ENCODE results near the gene TMEM63C. TPM values are rescaled to one million over a fixed set of nuclear protein-coding genes. Genes with fewer than 3 reads are reported as not detected.

TMEM63C gene
- total RNA-seq, 6 donors from 2014 or later, result 0.15 to 8.3 (median 0.80) TPM; not detected in 2

DNA sequence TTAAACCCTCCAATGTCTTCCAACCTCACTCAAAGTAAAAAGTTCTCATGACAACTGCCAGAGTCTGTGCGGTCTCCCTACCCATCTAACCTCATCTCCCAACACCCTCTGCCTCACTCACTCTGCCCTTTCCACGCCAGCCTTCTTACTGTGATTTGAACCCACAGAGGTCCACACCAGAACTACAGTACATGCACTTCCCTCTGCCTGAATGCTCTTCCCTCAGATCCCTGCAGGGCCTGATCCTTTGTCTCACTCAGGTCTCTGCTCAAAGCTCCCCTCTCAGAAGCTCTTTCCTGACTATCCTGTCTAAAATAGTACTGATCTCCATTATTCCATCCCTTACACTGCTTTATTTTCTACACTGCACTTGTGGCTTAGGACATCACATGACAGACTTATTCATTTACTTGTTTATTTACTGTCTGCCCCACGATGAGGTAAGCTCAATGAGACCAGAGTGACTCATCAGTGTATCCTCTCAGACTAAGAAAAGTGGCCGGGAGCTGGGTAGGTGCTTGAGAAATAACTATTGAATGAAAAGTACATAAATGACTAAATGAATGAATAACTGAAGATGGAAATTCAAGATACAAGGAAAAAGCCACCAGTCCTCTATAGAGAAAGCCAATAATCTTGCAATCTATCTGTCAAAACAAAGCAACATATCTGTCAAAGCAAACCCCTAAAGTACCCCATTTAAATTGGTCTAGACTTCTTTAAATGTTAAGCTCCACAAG lies 122.0 kb downstream of the TMEM63C start:
- Histone ChIP-seq H3K4me1 (peaks cover 5 to 15% (median 8%) of the 10 kb centered on the region in 4 donors), H3K9me3 (no peaks in the 10 kb centered on the region), H3K36me3 (peaks cover 0 to 42% (median 9%) of the 10 kb centered on the region in 4 donors), H3K27me3 (no peaks in the 10 kb centered on the region), H3K4me3 (no peak overlapping the region), H3K27ac (peak overlapping the region in 2 of 4 donors; percentile 6 to 46)
- whole genome bisulfite sequencing, 2 donors, result 50% methylated on average over 4 of the region's 4 CpGs
- ATAC-seq (ENCODE audit: low FRiP score in 2 of 2), result peak; percentile 60 to 89
- DNase-seq, result peak in 1 of 2 donors; percentile 59
- no peak for TF ChIP-seq POLR2A (IDR thresholded peaks at IDR 0.05)
- TF ChIP-seq POLR2AphosphoS5 (IDR thresholded peaks at IDR 0.05), result peak in 1 of 2 donors; percentile 12

DNA sequence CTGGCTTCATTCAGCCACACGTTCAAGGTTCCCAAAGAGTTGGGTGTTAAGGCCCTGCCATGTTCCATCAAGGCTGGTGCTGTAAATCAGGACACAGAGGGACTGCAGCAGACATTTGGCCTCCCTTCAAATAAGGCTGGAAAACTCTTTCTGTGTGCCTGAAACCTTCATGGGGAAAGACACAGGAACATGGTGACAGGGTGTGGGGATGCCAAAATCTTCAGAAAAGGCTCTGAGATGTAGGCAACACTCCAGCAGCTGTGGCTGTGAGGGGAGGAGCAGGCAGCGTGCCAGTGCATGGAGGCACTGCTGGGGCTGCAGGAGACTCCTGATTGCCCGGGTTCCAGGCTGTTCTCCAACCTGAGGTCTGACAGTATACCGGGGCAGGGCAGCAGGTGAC lies 124.1 kb downstream of the TMEM63C start:
- H3K4me1 ChIP-seq, result peaks cover 5 to 15% (median 8%) of the 10 kb centered on the region in 4 donors
- H3K9me3 ChIP-seq, result no peaks in the 10 kb centered on the region
- no peak for TF ChIP-seq POLR2A (IDR thresholded peaks at IDR 0.05)
- TF ChIP-seq, protein P1, sequence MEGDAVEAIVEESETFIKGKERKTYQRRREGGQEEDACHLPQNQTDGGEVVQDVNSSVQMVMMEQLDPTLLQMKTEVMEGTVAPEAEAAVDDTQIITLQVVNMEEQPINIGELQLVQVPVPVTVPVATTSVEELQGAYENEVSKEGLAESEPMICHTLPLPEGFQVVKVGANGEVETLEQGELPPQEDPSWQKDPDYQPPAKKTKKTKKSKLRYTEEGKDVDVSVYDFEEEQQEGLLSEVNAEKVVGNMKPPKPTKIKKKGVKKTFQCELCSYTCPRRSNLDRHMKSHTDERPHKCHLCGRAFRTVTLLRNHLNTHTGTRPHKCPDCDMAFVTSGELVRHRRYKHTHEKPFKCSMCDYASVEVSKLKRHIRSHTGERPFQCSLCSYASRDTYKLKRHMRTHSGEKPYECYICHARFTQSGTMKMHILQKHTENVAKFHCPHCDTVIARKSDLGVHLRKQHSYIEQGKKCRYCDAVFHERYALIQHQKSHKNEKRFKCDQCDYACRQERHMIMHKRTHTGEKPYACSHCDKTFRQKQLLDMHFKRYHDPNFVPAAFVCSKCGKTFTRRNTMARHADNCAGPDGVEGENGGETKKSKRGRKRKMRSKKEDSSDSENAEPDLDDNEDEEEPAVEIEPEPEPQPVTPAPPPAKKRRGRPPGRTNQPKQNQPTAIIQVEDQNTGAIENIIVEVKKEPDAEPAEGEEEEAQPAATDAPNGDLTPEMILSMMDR (IDR thresholded peaks at IDR 0.05), result no peak
- no peak for TF ChIP-seq POLR2AphosphoS5 (IDR thresholded peaks at IDR 0.05)
- no peak for TF ChIP-seq EP300 (IDR thresholded peaks at IDR 0.05)
- H3K36me3 ChIP-seq, result peaks cover 0 to 25% (median 6%) of the 10 kb centered on the region in 4 donors
- ATAC-seq (ENCODE audit: low FRiP score in 2 of 2) (no peak), DNase-seq (no peak)
- no peak overlapping the region for H3K4me3 ChIP-seq
- WGBS, 2 donors, result 81 to 85% methylated on average over 4 of the region's 4 CpGs
- H3K27ac ChIP-seq, result no peak overlapping the region
- H3K27me3 ChIP-seq, result no peaks in the 10 kb centered on the region

DNA sequence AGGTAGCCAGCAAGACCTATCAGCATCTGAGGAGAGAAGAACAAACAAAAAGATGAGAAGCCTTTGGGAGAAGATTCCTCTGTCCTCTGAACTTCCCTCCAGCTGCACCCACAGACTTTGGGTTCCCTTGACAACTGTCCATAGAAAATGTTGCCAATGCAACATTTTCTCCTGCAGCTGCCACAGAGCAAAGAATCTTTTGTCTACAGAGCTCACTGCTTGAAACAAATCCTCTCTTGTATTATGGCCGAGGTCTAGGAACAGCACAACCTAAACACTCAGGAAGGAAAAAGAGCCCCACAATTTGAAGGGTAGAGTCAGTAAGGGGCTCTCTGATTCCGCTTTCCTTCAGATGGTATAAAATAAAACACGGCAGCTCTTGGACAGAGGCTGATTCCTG lies 124.8 kb downstream of the TMEM63C start:
- ATAC-seq (ENCODE audit: low FRiP score in 2 of 2) (no peak), DNase-seq (no peak)
- H3K27me3 ChIP-seq, result no peaks in the 10 kb centered on the region
- WGBS, 2 donors, result 69 to 71% methylated on average over 3 of the region's 3 CpGs
- H3K9me3 ChIP-seq, result no peaks in the 10 kb centered on the region
- TF ChIP-seq EP300 (IDR thresholded peaks at IDR 0.05) (no peak), POLR2A (IDR thresholded peaks at IDR 0.05) (no peak), POLR2AphosphoS5 (IDR thresholded peaks at IDR 0.05) (no peak)
- TF ChIP-seq, protein P1 (IDR thresholded peaks at IDR 0.05), result no peak
- peaks cover 0 to 25% (median 6%) of the 10 kb centered on the region in 4 donors for H3K36me3 ChIP-seq
- H3K27ac ChIP-seq, result no peak overlapping the region
- no peak overlapping the region for H3K4me3 ChIP-seq
- peaks cover 5 to 15% (median 8%) of the 10 kb centered on the region in 4 donors for H3K4me1 ChIP-seq

DNA sequence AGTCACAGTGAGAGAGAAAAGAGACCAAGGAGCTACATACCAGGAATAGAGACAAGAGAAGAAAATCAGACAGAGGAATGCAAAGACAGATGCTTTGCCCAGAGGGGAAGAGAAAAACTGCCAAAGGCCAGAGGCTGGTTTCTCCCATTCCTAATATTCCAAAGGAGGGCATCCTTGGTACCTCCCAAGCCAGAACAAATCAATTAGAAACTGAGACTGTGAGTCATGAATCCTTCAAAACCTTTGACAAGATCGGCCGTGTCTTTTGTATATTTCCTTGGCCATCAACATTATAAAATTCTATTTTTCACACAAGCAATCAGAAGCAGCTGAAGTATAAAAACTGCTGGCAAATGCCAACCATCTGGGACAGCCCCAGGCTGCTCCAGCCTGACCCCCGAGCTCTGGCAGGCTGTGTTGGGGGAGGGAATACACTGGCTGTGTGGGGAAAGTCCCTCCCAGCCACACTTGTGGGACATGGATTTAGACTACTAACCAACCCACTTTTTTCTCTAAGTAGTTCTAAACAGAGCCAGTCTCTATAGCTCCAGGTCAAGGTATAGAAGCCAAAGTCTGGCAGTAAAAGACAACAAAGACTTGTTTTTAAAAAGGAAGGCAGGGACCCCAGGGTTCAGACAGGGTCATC lies 125.4 kb downstream of the TMEM63C start:
- ATAC-seq (ENCODE audit: low FRiP score in 2 of 2) (no peak), DNase-seq (no peak)
- H3K4me3 ChIP-seq, result no peak overlapping the region
- H3K36me3 ChIP-seq, result peaks cover 0 to 20% (median 6%) of the 10 kb centered on the region in 4 donors
- H3K9me3 ChIP-seq, result no peaks in the 10 kb centered on the region
- 62 to 69% methylated on average over 3 of the region's 3 CpGs for WGBS, 2 donors
- H3K27me3 ChIP-seq, result no peaks in the 10 kb centered on the region
- H3K27ac ChIP-seq, result no peak overlapping the region
- peaks cover 5 to 15% (median 8%) of the 10 kb centered on the region in 4 donors for H3K4me1 ChIP-seq
- TF ChIP-seq, protein P1 (IDR thresholded peaks at IDR 0.05), result no peak
- no peak for TF ChIP-seq EP300 (IDR thresholded peaks at IDR 0.05)
- TF ChIP-seq POLR2AphosphoS5 (IDR thresholded peaks at IDR 0.05), result no peak
- no peak for TF ChIP-seq POLR2A (IDR thresholded peaks at IDR 0.05)

Small RNA genes lying within 50 kb of the gene (small RNA-seq; reads per million reads assigned to genes)
- gene MIR1260A (0 reads per million in 4 donors), gene RF00421 (0 reads per million in 4 donors)

Other genes with a start within 250 kb of the TMEM63C start
- gene IRF2BPL, start 153.1 kb upstream of the TMEM63C start, total RNA-seq, result 100 to 1,000 TPM in 1 of 6 donors, 10 to 100 TPM in 5; 44.0 to 111 (median 49.6) TPM
- gene CIPC, start 83.5 kb upstream of the TMEM63C start, total RNA-seq, result 10 to 100 TPM; 25.1 to 42.4 (median 32.7) TPM
- under 1 TPM in 1 of 6 donors, not detected in 5; 0.06 TPM for gene ZDHHC22, start 40.0 kb upstream of the TMEM63C start, total RNA-seq
- gene NGB, start 89.4 kb downstream of the TMEM63C start, total RNA-seq, result under 1 TPM in 1 of 6 donors, not detected in 5; 0.30 TPM
- gene POMT2, start 139.1 kb downstream of the TMEM63C start, total RNA-seq, result 10 to 100 TPM; 14.6 to 36.7 (median 25.4) TPM
- 10 to 100 TPM; 12.4 to 35.6 (median 19.0) TPM for gene GSTZ1, start 139.2 kb downstream of the TMEM63C start, total RNA-seq
- 10 to 100 TPM in 4 of 6 donors, 1 to 10 TPM in 2; 7.8 to 20.6 (median 11.2) TPM for gene TMED8, start 195.3 kb downstream of the TMEM63C start, total RNA-seq
- 1 to 10 TPM in 4 of 6 donors, under 1 TPM in 2; 0.67 to 8.8 (median 1.5) TPM for gene SAMD15, start 195.6 kb downstream of the TMEM63C start, total RNA-seq
- under 1 TPM in 4 of 6 donors, not detected in 2; 0.30 to 0.40 (median 0.31) TPM for gene NOXRED1, start 241.7 kb downstream of the TMEM63C start, total RNA-seq